Liver (tissue), 3 donors: Measurements from ENCODE around the gene E2F3.

ENCODE experiments used
- GABPA ChIP-seq, 2 donors: IDR thresholded peaks in 1 of 2; conservative IDR thresholded peaks in 1 of 2; 2 replicates each; pipeline ENCODE4 v1.6.1; 2016; ENCODE audit warnings: antibody characterized with exemption in 2 of 2, mild to moderate bottlenecking in 1 of 2, moderate library complexity in 1 of 2
- JUND ChIP-seq, 2 donors: IDR thresholded peaks; 2 replicates each; pipeline ENCODE4 v1.6.1; 2016; ENCODE audit warnings: antibody characterized with exemption in 2 of 2
- RAD21 ChIP-seq, 2 donors: IDR thresholded peaks; 2 replicates each; pipeline ENCODE4 v1.6.1; 2016; ENCODE audit warnings: antibody characterized with exemption in 2 of 2, mild to moderate bottlenecking in 2 of 2
- SP1 ChIP-seq: IDR thresholded peaks from 2 replicates; pipeline ENCODE4 v1.6.1; 2018; ENCODE audit warnings: antibody characterized with exemption, mild to moderate bottlenecking
- TAF1 ChIP-seq: conservative IDR thresholded peaks from 2 replicates; pipeline ENCODE4 v1.6.1; 2016; ENCODE audit warnings: antibody characterized with exemption, mild to moderate bottlenecking
- YY1 ChIP-seq: IDR thresholded peaks from 2 replicates; pipeline ENCODE4 v1.6.1; 2016; ENCODE audit warnings: antibody characterized with exemption, mild to moderate bottlenecking
- TF ChIP-seq, protein P1 (sequence below): IDR thresholded peaks from 2 replicates; pipeline ENCODE4 v1.6.1; 2016; ENCODE audit warnings: antibody characterized with exemption, mild to moderate bottlenecking
- TF ChIP-seq, protein P2 (sequence below): fragments of 150-350 bp; IDR thresholded peaks from 2 replicates; pipeline ENCODE4 v1.5.1; 2017; ENCODE audit warnings: improper control_type of control experiment, low read depth, low read length; ENCODE audit not compliant: missing input control
- TF ChIP-seq, protein P3 (sequence below): IDR thresholded peaks from 2 replicates; pipeline ENCODE4 v1.6.1; 2016; ENCODE audit warnings: antibody characterized with exemption
- donor health status: healthy.
- donor health status: healthy.

DNA sequence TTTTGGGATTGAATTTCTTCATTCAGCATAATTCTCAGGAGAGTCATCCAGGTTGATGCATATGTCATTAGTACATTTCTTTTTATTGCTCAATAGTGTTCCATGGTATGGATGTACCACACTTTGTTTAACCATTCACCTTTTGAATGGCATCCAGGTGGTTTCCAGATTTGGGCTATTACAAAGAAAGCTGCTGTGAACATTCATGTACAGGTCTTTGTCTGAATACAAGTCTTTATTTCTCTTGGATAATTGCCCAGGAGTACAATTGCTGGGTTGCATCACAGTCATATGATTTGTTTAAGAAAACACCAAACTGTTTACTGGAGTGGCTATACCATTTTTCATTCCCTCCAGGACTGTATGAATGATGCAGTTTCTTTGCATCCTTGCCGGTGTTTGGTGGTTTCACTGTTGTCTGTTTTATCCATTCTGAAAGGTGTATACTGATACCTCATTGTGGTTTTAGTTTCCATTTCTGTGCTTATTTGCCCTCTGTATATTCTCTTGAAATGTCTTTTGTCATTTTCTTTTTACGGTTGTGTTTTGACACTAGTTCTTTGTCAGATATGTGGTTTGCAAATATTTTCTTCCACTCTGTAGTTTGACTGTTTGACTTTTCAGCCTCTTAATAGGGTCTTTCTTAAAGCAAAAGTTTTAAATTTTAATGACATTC is 141.4 kb downstream of the E2F3 start:
- TF ChIP-seq, protein P1, sequence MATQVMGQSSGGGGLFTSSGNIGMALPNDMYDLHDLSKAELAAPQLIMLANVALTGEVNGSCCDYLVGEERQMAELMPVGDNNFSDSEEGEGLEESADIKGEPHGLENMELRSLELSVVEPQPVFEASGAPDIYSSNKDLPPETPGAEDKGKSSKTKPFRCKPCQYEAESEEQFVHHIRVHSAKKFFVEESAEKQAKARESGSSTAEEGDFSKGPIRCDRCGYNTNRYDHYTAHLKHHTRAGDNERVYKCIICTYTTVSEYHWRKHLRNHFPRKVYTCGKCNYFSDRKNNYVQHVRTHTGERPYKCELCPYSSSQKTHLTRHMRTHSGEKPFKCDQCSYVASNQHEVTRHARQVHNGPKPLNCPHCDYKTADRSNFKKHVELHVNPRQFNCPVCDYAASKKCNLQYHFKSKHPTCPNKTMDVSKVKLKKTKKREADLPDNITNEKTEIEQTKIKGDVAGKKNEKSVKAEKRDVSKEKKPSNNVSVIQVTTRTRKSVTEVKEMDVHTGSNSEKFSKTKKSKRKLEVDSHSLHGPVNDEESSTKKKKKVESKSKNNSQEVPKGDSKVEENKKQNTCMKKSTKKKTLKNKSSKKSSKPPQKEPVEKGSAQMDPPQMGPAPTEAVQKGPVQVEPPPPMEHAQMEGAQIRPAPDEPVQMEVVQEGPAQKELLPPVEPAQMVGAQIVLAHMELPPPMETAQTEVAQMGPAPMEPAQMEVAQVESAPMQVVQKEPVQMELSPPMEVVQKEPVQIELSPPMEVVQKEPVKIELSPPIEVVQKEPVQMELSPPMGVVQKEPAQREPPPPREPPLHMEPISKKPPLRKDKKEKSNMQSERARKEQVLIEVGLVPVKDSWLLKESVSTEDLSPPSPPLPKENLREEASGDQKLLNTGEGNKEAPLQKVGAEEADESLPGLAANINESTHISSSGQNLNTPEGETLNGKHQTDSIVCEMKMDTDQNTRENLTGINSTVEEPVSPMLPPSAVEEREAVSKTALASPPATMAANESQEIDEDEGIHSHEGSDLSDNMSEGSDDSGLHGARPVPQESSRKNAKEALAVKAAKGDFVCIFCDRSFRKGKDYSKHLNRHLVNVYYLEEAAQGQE, result no peak
- TF ChIP-seq RAD21 (IDR thresholded peaks at IDR 0.05) (no peak), JUND (IDR thresholded peaks at IDR 0.05) (no peak), GABPA (IDR thresholded peaks at IDR 0.05 in 1 of 2, conservative IDR thresholded peaks at IDR 0.05 in 1 of 2) (no peak), SP1 (no peak), TAF1 (no peak), YY1 (no peak)
- TF ChIP-seq, protein P2, sequence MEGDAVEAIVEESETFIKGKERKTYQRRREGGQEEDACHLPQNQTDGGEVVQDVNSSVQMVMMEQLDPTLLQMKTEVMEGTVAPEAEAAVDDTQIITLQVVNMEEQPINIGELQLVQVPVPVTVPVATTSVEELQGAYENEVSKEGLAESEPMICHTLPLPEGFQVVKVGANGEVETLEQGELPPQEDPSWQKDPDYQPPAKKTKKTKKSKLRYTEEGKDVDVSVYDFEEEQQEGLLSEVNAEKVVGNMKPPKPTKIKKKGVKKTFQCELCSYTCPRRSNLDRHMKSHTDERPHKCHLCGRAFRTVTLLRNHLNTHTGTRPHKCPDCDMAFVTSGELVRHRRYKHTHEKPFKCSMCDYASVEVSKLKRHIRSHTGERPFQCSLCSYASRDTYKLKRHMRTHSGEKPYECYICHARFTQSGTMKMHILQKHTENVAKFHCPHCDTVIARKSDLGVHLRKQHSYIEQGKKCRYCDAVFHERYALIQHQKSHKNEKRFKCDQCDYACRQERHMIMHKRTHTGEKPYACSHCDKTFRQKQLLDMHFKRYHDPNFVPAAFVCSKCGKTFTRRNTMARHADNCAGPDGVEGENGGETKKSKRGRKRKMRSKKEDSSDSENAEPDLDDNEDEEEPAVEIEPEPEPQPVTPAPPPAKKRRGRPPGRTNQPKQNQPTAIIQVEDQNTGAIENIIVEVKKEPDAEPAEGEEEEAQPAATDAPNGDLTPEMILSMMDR, result no peak
- TF ChIP-seq, protein P3, sequence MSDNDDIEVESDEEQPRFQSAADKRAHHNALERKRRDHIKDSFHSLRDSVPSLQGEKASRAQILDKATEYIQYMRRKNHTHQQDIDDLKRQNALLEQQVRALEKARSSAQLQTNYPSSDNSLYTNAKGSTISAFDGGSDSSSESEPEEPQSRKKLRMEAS, result no peak
